Activated naive CD4-positive, alpha-beta T cell (primary cell): ENCODE results near the gene ZBTB17.
"Not testable (repeated sequence)": the region's sequence is repeated elsewhere in the genome, so short reads cannot be mapped to it uniquely, and the experiment has no call there.

Experiments
- DNase-seq, 4 experiments: peaks; one replicate each; lab custom pipeline; 2025; lab: John Stamatoyannopoulos, UW

The ZBTB17 gene

DNA sequence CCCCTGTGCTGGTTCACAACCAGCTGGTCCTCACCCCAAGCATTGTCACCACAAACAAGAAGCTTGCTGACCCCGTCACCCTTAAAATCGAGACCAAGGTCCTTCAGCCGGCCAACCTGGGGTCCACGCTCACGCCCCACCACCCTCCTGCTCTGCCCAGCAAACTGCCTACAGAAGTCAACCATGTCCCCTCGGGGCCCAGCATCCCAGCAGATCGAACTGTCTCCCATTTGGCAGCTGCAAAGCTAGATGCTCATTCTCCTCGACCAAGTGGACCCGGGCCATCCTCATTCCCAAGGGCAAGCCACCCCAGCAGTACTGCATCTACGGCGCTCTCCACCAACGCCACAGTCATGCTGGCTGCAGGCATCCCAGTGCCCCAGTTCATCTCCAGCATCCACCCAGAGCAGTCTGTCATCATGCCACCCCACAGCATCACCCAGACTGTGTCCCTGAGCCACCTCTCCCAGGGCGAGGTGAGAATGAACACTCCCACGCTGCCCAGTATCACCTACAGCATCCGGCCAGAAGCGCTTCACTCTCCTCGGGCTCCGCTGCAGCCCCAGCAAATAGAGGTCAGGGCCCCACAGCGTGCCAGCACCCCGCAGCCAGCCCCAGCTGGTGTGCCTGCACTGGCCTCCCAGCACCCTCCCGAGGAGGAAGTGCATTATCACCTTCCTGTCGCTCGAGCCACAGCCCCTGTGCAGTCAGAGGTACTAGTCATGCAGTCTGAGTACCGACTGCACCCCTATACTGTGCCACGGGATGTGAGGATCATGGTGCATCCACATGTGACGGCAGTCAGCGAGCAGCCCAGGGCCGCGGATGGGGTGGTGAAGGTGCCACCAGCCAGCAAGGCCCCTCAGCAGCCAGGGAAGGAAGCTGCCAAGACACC, 40.6 kb downstream of the ZBTB17 start:
- no peak for DNase-seq

DNA sequence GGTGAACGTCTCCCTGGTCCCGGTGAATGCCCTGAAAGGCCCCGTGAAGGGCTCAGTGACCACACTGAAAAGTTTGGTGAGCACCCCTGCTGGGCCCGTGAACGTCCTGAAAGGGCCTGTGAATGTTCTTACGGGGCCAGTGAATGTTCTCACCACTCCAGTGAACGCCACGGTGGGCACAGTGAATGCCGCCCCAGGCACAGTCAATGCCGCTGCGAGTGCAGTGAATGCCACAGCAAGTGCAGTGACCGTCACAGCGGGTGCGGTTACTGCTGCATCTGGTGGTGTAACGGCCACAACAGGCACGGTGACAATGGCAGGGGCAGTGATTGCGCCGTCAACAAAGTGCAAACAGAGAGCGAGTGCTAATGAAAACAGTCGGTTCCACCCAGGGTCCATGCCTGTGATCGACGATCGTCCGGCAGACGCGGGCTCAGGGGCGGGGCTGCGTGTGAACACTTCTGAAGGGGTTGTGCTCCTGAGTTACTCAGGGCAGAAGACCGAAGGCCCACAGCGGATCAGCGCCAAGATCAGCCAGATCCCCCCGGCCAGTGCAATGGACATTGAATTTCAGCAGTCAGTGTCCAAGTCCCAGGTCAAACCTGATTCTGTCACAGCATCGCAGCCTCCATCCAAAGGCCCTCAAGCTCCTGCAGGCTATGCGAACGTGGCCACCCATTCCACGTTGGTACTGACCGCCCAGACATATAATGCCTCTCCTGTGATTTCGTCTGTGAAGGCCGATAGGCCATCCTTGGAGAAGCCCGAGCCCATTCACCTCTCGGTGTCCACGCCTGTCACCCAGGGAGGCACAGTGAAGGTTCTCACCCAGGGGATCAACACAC, 41.5 kb downstream of the ZBTB17 start:
- no peak for DNase-seq

DNA sequence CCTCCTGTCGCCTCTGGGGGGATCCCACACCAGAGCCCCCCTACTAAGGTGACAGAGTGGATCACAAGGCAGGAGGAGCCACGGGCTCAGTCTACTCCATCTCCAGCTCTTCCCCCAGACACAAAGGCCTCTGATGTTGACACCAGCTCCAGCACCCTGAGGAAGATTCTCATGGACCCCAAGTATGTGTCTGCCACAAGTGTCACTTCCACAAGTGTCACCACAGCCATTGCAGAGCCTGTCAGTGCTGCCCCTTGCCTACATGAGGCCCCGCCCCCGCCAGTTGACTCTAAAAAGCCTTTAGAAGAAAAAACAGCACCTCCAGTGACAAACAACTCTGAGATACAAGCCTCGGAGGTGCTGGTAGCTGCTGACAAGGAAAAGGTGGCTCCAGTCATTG, 42.2 kb downstream of the ZBTB17 start:
- no peak for DNase-seq

DNA sequence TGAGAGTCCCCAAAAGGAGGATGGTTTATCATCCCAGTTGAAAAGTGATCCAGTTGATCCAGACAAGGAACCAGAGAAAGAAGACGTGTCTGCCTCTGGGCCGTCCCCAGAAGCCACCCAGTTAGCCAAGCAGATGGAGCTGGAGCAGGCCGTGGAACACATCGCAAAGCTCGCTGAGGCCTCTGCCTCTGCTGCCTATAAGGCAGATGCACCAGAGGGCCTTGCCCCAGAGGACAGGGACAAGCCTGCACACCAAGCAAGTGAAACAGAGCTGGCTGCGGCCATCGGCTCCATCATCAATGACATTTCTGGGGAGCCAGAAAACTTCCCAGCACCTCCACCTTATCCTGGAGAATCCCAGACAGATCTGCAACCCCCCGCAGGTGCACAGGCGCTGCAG, 43.3 kb downstream of the ZBTB17 start:
- DNase-seq, result no peak

DNA sequence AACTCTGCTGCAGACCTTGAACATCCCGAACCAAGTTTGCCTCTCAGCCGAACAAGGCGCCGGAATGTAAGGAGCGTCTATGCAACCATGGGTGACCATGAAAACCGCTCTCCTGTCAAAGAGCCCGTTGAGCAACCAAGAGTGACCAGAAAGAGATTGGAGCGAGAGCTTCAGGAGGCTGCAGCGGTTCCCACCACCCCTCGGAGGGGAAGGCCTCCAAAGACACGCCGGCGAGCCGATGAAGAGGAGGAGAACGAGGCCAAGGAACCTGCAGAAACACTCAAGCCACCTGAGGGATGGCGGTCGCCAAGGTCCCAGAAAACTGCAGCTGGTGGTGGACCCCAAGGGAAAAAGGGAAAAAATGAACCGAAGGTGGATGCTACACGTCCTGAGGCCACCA, 44.0 kb downstream of the ZBTB17 start:
- DNase-seq, result no peak

DNA sequence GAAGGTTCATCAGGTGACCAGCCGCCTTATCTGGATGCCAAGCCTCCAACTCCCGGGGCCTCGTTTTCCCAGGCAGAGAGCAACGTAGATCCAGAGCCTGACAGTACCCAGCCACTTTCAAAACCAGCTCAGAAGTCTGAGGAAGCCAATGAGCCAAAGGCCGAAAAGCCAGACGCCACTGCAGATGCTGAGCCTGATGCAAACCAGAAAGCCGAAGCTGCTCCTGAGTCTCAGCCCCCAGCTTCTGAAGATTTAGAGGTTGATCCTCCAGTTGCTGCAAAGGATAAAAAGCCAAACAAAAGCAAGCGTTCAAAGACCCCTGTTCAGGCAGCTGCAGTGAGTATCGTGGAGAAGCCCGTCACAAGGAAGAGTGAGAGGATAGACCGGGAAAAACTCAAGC, 44.5 kb downstream of the ZBTB17 start:
- DNase-seq, result no peak

DNA sequence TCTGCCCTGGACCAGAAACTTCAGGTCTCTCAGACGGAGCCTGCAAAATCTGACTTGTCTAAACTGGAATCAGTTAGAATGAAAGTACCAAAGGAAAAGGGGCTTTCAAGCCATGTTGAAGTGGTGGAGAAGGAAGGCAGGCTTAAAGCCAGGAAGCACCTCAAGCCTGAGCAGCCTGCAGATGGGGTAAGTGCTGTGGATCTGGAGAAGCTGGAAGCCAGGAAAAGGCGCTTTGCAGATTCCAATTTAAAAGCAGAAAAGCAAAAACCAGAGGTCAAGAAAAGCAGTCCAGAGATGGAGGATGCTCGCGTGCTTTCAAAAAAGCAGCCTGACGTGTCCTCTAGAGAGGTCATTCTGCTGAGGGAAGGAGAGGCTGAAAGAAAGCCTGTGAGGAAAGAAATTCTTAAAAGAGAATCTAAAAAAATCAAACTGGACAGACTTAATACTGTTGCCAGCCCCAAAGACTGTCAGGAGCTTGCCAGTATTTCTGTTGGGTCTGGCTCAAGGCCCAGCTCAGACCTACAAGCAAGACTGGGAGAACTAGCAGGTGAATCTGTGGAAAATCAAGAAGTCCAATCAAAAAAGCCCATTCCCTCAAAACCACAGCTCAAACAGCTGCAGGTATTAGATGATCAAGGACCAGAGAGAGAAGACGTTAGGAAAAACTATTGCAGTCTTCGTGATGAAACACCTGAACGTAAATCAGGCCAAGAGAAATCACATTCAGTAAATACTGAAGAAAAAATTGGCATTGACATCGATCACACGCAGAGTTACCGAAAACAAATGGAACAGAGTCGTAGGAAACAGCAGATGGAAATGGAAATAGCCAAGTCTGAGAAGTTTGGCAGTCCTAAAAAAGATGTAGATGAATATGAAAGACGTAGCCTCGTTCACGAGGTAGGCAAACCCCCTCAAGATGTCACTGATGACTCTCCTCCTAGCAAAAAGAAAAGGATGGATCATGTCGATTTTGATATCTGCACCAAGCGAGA, 46.6 kb downstream of the ZBTB17 start:
- DNase-seq, result no peak

DNA sequence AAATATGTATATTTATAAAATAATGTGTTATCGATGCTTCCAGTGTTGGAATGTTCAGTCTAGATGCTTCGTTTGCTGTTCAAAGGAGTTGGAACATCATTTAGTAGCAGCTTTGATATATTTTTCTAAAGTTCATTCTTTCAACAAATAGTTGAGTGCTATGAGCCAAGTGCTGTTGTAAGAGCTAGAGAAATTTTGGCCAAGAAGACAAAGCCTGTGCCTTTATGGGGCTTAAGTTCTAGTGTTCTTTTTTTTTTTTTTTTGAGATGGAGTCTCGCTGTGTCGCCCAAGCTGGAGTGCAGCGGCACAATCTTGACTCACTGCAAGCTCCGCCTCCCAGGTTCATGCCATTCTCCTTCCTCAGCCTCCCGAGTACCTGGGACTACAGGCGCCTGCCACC, 49.5 kb downstream of the ZBTB17 start:
- not testable (repeated sequence) for DNase-seq

DNA sequence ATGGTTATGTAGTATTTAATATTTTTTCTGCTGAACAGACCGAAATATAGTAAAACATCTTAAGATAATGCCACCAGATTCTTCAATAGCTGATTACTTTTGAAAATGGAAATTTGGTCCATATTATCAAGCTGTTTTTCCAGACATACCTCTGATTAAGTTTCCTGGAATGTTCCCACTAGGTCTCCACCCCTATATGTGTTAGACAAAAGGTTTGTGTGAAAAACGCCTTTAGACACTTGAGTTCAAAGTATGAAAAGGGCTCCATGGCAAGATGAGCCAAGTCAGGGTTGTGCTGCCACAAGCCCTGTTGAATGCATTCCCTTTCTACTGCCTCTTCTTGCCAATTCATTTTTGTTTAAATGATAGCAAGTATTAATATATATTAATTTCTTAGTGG, 52.7 kb downstream of the ZBTB17 start:
- no peak for DNase-seq

DNA sequence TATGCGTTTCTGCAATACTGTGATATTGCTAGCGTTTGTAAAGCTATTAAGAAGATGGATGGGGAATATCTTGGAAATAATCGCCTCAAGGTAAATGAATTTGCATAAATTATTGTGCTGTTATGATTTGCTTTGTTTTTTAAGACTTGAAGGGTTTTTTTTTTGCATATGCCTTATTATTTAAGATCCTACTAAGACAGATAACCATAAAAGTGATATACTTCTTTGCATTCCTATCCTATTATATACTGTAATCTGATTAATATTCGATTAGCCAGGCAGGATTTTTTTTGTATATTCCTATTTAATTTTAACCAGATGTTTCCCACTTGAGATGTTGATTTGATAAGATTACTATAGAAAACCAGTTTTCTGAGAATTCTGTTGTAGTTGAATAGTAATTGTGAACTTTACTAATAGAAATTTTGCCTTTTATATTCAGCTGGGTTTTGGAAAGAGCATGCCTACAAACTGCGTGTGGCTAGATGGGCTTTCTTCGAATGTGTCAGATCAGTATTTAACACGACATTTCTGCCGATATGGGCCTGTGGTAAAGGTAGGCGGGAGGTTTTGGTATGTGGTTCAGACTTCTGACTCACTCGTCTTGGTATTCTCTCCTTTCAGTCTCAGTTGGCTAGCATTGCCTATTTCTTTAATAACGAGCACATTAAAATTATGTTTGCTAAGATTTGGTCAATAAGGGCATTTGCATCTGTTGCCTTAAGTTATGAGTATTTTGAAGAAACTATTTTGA, 56.8 kb downstream of the ZBTB17 start:
- no peak for DNase-seq

DNA sequence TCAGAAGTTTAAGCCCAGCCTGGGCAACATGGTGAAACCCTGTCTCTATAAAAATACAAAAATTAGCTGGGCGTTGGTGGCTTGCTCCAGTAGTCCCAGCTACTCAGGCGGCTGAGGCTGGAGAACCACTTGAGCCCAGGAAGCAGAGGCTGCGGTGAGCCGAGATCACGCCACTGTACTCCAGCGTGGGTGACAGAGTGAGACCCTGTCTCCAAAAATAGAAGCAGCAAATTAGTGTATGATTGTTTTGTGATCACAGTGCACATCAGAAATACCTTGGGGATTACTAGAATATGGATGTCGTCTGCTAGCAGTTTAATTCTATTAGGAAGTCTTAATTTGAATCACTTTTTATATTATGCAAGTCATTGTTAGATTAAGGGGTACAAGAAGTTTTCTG, 59.0 kb downstream of the ZBTB17 start:
- no peak for DNase-seq

DNA sequence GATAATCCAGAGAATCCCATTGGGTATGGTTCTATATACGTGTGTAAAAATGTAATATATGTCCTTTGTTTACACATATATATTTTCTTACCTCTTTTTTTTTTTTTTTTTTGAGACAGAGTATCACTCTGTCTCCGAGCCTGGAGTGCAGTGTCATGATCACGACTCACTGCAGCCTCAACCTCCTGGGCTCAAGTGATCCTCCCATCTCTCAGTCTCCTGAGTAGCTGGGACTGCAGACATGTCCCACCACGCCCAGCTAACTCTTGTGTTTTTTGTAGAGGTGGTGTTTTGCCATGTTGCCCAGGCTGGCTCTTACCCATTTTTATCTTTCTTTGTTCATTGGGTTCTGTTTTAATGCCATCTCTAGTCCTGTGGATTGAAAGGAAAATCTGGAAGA, 59.5 kb downstream of the ZBTB17 start:
- DNase-seq, result no peak

DNA sequence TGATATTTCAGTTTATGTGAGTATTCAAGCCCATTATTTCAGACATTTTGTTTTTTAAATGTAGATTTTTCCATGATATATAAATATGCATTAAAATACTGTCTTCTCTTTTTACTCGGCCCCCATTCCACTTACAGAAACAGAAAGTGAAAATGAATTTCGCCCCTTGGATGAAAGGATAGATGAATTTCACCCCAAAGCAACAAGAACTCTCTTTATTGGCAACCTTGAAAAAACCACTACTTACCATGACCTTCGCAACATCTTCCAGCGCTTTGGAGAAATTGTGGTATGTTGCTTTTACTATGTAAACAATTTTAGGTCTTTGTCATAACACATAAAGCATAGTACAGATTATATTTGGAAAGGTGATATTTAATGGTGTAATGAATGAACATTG, 59.9 kb downstream of the ZBTB17 start:
- no peak for DNase-seq

DNA sequence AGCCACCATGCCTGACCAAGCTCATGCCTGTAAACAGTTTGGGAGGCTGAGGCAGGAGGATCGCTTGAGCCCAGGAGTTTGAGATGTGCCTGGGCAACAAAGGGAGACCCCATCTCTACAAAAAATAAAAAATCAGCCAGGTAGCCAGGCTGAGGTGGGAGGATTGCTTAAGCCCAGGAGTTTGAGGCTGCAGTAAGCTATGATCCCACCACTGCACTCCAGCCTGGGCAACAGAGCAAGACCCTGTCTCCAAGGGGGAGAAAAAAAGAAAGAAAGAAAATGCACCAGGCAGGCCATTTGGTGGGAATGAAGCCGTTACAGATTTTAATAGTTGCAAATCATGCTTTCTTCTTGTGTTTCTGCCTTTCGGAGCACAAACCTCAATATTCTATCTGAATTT, 62.3 kb downstream of the ZBTB17 start:
- not testable (repeated sequence) for DNase-seq

DNA sequence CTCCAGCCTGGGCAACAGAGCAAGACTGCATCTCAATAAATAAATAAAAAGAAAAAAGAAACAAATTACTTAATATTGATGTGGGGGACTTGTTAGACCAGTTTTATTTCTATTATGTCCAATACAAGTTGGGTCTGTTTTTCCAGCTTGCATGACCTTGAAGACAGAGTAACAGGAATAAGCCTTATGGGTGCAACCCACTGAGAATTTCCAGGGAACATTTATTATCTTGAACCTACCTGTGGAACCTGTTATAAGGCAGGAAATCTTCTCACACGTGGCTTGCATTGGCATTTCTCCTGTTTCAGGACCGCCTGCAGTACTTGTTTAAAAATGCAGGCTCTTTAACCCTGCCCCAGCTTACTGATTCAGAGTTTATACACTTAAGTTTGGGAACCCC, 64.0 kb downstream of the ZBTB17 start:
- DNase-seq, result no peak

DNA sequence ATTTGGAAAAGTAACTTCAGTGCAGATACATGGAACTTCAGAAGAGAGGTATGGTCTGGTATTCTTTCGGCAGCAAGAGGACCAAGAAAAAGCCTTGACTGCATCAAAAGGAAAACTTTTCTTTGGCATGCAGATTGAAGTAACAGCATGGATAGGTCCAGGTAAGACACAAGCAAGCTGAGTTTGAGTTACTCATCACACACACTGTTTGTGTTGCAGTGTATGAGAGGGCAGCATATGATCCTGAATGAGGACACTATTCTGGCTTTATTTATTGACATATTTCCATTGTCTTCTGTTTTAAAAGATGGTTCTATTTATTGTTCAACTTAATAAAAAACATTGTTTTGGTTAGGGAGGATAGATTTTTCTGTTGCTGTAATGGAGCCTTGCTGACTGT, 64.8 kb downstream of the ZBTB17 start:
- DNase-seq, result no peak

DNA sequence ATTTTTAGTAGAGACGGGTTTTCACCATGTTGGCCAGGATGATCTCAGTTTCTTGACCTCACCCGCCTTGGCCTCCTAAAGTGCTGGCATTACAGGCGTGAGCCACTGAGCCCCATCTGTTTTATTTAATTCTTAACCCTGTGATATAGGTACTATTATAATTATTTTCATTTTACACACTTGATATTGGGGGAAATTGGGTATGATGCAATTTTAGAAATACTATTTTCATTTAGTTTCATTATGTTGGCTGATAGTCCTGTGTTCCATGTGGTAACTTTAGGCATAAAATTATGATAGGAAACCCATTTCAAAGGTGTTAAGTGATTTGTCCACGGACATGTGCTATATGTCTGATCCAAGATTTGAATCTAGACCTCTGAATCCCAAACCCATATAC, 67.3 kb downstream of the ZBTB17 start:
- no peak for DNase-seq

DNA sequence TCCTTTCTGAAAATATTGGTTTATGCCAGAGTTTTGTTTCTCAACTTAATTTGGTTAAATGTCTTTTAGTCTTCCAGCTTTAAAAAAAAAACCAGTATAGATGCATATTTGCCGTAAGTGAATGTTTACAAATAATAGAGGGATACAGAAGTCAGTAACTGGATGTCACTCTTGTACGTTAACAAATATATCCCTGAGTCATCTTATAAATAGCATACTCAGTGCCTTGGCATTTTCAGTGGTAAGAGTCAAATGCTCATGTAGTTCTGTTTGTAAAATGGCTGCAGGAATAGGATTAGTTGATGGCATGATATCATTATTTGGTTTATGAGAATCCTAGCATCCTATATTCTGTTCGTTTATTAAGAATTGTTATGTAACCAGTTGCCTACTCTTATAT, 73.0 kb downstream of the ZBTB17 start:
- DNase-seq, result no peak

DNA sequence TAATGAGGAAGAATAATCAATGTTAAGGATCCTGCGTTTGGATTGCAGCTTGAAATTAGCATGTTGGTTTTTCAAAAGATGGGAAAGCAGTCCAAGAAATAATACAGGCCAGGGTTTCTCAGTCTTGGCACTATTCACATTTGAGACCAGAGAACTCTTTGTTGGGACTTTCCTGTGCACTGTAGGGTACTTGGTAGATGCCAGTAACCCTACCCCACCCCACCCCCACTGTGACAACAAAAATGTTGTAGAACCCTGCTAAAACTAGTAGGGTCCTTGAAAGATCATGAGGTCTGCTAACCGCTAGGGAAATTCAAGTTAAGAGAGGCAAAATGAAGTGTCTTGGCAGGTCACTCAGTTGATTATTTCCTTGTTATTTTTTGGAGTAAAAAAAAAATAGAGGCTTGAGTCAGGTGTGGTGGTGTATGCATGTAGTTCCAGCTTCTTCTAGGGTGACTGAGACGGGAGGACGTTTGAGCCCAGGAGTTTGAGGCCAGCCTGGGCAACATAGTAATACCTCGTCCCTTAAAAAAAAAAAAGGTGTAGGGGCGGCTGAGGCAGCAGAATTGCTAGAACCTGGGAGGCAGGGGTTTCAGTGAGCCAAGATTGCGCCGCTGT, 75.1 kb downstream of the ZBTB17 start:
- no peak for DNase-seq

DNA sequence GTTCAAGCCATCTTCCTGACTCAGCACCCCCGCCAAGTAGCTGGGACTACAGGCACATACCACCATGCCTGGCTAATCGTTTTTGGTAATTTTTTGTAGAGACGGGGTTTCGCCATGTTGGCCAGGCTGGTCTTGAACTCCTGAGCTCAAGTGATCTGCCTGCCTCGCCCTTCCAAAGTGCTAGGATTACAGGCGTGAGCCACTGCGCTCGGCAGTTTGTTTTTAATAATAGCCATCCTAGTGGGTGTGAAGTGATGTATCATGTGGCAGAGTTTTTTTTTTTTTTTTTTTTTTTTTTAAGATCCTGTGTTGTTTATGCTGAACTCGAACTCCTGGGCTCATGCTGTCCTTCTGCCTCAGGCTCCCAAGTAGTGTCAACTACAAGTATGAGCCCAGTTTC, 76.6 kb downstream of the ZBTB17 start:
- DNase-seq, result no peak
